ENCODE results near the gene PAF1.

GRCh38 chr19:39370735-39371134 lies 20.2 kb downstream of the PAF1 start:
- TF ChIP-seq POLR2A (IDR thresholded peaks at IDR 0.05): no peak
- TF ChIP-seq, protein P1, sequence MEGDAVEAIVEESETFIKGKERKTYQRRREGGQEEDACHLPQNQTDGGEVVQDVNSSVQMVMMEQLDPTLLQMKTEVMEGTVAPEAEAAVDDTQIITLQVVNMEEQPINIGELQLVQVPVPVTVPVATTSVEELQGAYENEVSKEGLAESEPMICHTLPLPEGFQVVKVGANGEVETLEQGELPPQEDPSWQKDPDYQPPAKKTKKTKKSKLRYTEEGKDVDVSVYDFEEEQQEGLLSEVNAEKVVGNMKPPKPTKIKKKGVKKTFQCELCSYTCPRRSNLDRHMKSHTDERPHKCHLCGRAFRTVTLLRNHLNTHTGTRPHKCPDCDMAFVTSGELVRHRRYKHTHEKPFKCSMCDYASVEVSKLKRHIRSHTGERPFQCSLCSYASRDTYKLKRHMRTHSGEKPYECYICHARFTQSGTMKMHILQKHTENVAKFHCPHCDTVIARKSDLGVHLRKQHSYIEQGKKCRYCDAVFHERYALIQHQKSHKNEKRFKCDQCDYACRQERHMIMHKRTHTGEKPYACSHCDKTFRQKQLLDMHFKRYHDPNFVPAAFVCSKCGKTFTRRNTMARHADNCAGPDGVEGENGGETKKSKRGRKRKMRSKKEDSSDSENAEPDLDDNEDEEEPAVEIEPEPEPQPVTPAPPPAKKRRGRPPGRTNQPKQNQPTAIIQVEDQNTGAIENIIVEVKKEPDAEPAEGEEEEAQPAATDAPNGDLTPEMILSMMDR (IDR thresholded peaks at IDR 0.05): no peak

Measured in uterus (tissue), 2 donors.